ENCODE measurements around the gene TBC1D25.
"Not testable (repeated sequence)": the region's sequence is repeated elsewhere in the genome, so short reads cannot be mapped to it uniquely, and the experiment has no call there.

Gene TBC1D25

GRCh38 chrX:48515842-48516241 lies 23.7 kb upstream of the TBC1D25 start:
- DNase-seq (ENCODE audit: low spot score) (no peak), FAIRE-seq (no peak)

GRCh38 chrX:48516285-48516684 lies 23.2 kb upstream of the TBC1D25 start:
- FAIRE-seq: no peak

DNA sequence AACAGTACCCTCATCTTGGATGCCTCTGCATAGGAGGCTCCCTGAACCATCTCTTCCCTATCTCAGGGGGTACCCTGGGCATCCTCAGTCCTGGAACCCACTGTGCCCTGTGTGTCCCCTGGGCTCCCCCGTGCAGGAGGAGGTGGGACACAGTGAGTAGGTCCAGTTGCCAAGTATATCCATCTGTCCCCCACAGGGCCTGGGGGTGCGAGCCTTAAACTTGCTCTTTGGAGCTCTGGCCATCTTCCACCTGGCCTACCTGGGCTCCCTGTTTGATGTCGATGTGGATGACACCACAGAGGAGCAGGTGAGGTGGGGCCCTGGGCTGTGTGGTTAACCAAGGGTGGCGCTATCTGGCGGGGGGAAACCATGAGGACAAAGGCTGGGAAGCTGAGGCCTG lies 22.5 kb upstream of the TBC1D25 start:
- DNase-seq (ENCODE audit: low spot score): no peak
- FAIRE-seq: no peak

More at GRCh38 chrX:48516285-48516684, 23.2 kb upstream of the TBC1D25 start:
- DNase-seq (ENCODE audit: low spot score): no peak

DNA sequence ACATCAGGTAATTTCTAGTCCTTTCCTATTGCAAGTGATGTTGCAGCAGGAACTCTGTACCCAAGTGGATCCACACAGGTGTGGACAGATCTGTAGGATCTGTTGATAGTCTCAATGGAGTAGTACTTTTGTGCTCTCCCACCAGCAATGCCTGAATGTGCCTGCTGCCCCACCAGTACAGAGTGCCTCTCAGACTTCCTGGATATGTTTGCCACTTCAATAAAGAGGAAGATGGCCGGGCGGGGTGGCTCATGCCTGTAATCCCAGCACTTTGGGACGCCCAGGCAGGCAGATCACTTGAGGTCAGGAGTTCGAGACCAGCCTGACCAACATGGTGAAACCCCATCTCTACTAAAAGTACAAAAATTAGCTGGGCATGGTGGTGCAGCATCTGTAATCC lies 20.0 kb upstream of the TBC1D25 start:
- not testable (repeated sequence) for FAIRE-seq; DNase-seq (ENCODE audit: low spot score)

DNA sequence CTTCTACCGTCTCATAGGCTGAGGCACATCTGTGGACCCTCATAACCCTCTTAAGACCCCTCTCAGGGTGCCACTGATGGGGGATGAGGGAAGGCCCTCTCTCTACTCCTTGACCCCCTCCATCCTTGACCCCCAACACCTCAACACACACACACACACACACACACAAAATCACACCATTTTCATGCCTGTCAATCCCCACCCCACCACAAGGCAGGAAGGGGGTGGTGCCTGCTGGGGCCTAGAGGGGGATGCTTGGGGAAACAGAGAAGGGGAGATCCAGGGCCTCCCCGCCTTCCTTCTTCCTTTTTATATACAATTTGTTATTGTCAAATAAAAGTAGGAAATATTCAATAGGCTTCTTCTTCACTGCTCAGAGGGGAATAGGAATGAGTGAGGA lies 19.1 kb upstream of the TBC1D25 start:
- FAIRE-seq (no peak), DNase-seq (ENCODE audit: low spot score) (no peak)

- DNase-seq (ENCODE audit: low spot score) (no peak), FAIRE-seq (no peak)
These were observed 18.6 kb upstream of the TBC1D25 start for GRCh38 chrX:48520976-48521352.

DNA sequence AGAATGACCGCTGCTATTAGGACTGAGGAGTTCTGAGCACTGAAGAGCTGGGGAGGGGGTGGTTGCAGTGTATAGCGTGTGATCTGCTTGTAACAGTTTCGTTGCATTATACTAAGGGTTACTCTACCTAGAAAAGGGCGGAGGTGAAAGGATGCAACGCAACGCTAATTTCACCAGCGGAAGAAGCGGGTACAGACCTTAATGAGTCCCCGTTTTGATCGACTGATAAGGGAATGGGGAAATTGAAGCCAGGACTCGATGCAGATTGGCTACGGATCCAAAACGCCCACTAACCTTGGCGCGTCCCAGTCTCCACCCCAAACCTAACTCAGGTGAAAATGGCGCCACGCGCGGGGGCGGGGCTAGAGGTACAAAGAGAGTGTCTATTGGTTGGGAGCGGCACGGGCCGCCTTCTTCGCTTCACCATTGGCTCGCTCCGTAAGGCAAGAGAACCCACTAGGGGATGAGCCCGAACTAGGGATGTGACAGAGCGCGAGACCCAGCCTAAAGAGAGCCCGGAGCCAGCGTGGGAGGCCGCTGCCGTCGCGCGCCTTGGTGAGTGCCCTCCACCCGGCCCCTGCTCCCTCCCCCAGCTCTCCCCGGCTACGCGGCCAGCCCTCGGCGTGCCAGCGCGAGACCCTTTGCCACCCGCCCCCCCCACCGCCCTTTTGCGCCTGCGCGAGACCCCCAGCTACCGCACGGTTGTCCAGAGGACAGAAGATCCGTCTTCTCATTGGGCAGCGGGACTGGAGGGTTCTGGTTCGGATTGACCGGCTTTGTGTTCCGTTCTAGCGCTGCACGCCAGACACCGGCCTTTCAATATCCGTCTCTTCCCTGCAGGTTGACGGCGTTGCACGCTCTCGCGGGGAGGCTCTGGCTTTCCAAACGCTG lies 17.9 kb upstream of the TBC1D25 start, which contains the start of gene EBP:
Gene EBP (plus strand): TSS at position 456 of the 891 bp plus-strand sequence. CDS start 1,964 bp downstream, outside the sequence.
- FAIRE-seq (peak; percentile 93), DNase-seq (ENCODE audit: low spot score) (peak; percentile 86)

GRCh38 chrX:48522291-48522690 lies 17.2 kb upstream of the TBC1D25 start:
- FAIRE-seq (no peak), DNase-seq (ENCODE audit: low spot score) (no peak)

DNA sequence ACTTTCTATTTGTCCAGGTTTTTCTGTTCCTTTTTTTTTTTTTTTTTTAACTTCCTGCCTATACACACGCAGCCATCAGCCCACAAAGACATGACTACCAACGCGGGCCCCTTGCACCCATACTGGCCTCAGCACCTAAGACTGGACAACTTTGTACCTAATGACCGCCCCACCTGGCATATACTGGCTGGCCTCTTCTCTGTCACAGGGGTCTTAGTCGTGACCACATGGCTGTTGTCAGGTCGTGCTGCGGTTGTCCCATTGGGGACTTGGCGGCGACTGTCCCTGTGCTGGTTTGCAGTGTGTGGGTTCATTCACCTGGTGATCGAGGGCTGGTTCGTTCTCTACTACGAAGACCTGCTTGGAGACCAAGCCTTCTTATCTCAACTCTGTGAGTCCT lies 15.8 kb upstream of the TBC1D25 start:
- FAIRE-seq: no peak
- no peak for DNase-seq (ENCODE audit: low spot score)

GRCh38 chrX:48525853-48526252 lies 13.7 kb upstream of the TBC1D25 start:
- FAIRE-seq; DNase-seq (ENCODE audit: low spot score): not testable (repeated sequence)

GRCh38 chrX:48530736-48531135 lies 8.8 kb upstream of the TBC1D25 start:
- no peak for DNase-seq (ENCODE audit: low spot score)
- FAIRE-seq: peak; percentile 85

GRCh38 chrX:48531358-48531959 lies 8.1 kb upstream of the TBC1D25 start:
- DNase-seq (ENCODE audit: low spot score): peak; percentile 67
- FAIRE-seq: peak; percentile 95

GRCh38 chrX:48532161-48532560 lies 7.4 kb upstream of the TBC1D25 start:
- DNase-seq (ENCODE audit: low spot score): no peak
- no peak for FAIRE-seq

GRCh38 chrX:48533165-48533564 lies 6.3 kb upstream of the TBC1D25 start:
- DNase-seq (ENCODE audit: low spot score) (no peak), FAIRE-seq (no peak)

GRCh38 chrX:48538641-48539344 lies 721 bp upstream of the TBC1D25 start:
- FAIRE-seq: no peak
- no peak for DNase-seq (ENCODE audit: low spot score)

GRCh38 chrX:48540028-48540375 lies 488 bp downstream of the TBC1D25 start:
- FAIRE-seq (no peak), DNase-seq (ENCODE audit: low spot score) (peak; percentile 3)

- DNase-seq (ENCODE audit: low spot score): peak; percentile 16
- FAIRE-seq: no peak
These were observed 966 bp downstream of the TBC1D25 start for GRCh38 chrX:48540480-48540879.

DNA sequence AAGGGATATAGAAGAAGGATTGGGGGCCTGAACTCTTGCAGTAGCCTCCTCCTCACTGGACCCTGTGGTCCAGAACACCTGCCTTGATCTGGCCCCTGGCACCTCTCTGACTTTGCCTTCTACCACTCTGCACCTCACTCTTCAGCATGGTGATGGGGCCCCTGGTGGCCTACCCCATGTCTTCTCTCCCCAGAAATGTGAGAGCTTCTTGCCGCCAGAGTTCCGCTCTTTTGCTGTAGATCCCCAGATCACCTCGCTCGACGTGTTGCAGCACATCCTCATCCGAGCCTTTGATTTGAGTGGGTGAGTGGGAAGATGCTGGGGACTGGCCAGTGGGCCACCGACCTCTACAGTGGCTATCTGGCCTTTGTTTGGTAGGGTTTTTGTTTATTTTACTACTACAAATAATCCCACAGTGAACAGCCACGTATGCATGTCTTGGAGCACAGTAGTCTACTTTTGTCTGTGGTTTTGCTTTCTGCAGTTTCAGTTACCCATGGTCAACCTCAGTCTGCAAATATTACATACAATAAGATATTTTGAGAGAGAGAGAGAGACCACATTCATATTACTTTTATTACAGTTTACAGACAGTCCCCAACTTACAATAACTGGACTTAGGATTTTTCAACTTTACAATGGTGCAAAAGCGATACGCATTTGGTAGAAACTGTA lies 1.8 kb downstream of the TBC1D25 start:
- DNase-seq (ENCODE audit: low spot score) (no peak), FAIRE-seq (no peak)

DNA sequence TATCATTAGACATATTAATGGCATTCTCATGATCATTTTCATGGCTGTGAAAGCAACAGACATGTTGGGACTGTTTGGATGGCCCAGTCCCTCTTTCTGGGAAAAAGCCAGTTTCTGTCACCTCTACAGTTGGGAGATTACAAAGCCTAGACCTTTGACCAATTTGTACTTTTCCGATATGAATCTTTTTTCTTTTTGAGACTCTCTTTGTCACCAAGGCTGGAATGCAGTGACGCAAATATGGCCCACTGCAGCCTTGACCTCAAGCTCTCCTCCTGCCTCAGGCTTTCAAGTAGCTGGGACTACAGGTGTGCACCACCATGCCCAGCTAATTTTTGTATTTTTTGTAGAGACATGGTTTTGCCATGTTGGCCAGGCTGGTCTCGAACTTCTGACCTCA lies 9.4 kb downstream of the TBC1D25 start:
- FAIRE-seq: no peak
- no peak for DNase-seq (ENCODE audit: low spot score)

GRCh38 chrX:48555731-48556325 lies 16.3 kb downstream of the TBC1D25 start:
- DNase-seq (ENCODE audit: low spot score); FAIRE-seq: not testable (repeated sequence)

GRCh38 chrX:48558271-48558670 lies 18.8 kb downstream of the TBC1D25 start:
- FAIRE-seq: peak; percentile 82
- peak; percentile 70 for DNase-seq (ENCODE audit: low spot score)

All from RCC 7860 (cell line).